Stimulated activated CD8-positive, alpha-beta memory T cell treated with anti-CD3 and anti-CD28 coated beads, Interleukin-12 subunit alpha, Interleukin-12 subunit beta, amount 100 ng/mL, for 4 hours (primary cell): ENCODE results near the gene RAB44.

Experiments
- DNase-seq: peaks from one replicate; pipeline ENCODE4 v3.0.0-alpha.2; 2020; ENCODE audit warnings: low read depth

Gene RAB44

GRCh38 chr6:36733300-36733699, 35.7 kb downstream of the RAB44 start:
- DNase-seq: no peak

- DNase-seq: no peak
Measured at GRCh38 chr6:36734486-36735060, 36.9 kb downstream of the RAB44 start.

- no peak for DNase-seq
Measured at GRCh38 chr6:36735110-36736071, 37.8 kb downstream of the RAB44 start.

- no peak for DNase-seq
Measured at GRCh38 chr6:36737043-36737785, 39.6 kb downstream of the RAB44 start.

GRCh38 chr6:36738108-36738507, 40.5 kb downstream of the RAB44 start:
- DNase-seq: no peak

GRCh38 chr6:36739947-36740817, 42.6 kb downstream of the RAB44 start:
- no peak for DNase-seq

- DNase-seq: no peak
Measured at GRCh38 chr6:36740818-36741179, 43.2 kb downstream of the RAB44 start.

GRCh38 chr6:36742146-36742545, 44.5 kb downstream of the RAB44 start:
- DNase-seq: no peak

GRCh38 chr6:36743032-36743431, 45.4 kb downstream of the RAB44 start:
- DNase-seq: no peak

- DNase-seq: no peak
Measured at GRCh38 chr6:36743538-36744303, 46.1 kb downstream of the RAB44 start.

- no peak for DNase-seq
Measured at GRCh38 chr6:36744304-36744673, 46.7 kb downstream of the RAB44 start.

GRCh38 chr6:36745283-36745682, 47.7 kb downstream of the RAB44 start:
- DNase-seq: no peak

- no peak for DNase-seq
Measured at GRCh38 chr6:36745836-36746235, 48.2 kb downstream of the RAB44 start.

- DNase-seq: no peak
Measured at GRCh38 chr6:36746251-36746650, 48.6 kb downstream of the RAB44 start.

- DNase-seq: no peak
Measured at GRCh38 chr6:36749829-36750489, 52.3 kb downstream of the RAB44 start.

GRCh38 chr6:36751091-36751490, 53.5 kb downstream of the RAB44 start:
- DNase-seq: no peak

GRCh38 chr6:36751833-36752186, 54.2 kb downstream of the RAB44 start:
- no peak for DNase-seq

GRCh38 chr6:36752187-36752885, 54.7 kb downstream of the RAB44 start:
- no peak for DNase-seq

- DNase-seq: no peak
Measured at GRCh38 chr6:36752886-36753506, 55.4 kb downstream of the RAB44 start.
